GM21390 (cell line): ENCODE measurements around the gene GNB1.
A peak's percentile ranks its signal among the peaks of the same experiment; 100 is the strongest.

Experiments
- ATAC-seq: cut with Tn5 transposase; IDR thresholded peaks from one replicate; pipeline ENCODE4 v1.9.1; 2021; ENCODE audit not compliant: unreplicated experiment

The GNB1 gene

GRCh38 chr1:1910651-1911331 is 19.9 kb upstream of the GNB1 start:
- ATAC-seq: no peak

DNA sequence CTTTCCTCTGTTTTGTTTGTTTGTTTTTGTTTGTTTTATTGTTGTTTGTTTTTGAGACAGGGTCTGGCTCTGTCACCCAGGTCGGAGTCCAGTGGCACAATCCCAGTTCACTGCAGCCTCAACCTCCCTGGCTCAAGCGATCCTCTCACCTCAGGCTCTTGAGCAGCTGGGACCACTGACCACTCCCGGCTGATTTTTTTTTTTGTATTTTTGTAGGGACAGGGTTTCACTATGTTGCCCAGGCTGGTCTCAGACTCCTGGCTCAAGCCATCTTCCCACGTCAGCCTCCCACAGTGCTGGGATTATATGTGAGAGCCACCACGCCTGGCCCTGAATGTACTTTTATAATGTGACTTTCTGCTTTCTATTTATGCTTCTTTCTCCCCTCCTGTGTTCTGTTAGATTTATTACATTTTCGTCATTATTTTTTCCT is 19.2 kb upstream of the GNB1 start:
- ATAC-seq: no peak

DNA sequence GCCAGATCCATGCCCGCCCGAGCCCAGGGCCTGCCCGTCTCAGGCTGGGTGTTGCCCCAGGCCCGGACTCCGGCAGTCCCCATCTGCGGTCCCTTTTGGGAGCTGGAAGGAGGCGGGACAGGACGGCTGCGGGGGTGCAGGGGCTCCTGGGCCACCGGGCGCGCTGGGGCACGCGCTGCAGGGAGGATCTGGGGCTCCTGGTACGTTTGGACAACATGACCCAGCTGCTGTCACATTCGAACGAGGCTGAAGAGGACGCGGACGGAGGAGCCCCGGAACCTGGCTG is 17.6 kb upstream of the GNB1 start:
- ATAC-seq: peak; percentile 7

DNA sequence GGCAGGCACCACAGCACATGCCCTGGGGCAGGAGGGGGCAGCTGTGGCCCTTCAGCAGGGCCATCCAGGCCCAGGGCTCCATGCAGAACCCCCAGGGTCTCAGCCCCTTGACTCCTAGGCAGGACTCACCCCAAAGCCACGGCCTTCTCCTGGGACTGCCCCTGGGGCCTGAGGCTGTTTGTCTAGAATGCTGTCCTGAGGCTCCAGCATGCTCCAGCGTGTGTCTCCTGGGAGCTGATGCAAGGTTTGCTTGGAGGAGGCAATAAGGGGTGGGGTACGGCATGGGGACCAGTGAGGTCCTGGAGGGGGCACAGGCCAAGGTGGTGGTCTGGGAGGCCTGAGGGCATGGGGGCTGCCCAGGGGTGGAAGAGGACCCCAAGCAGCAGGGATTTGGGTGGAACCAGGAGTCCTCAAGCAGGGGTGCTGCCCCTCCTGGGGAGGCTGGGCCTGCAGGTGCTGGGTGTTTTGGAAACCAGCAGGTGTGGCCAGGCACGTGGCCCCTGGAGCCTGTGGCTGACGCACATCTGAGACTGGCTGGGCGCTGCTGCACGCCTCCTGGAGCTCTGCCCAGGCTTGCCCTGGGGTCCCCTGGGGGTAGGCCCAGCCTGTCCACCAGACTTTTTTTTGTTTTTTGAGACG is 16.3 kb upstream of the GNB1 start:
- no peak for ATAC-seq

DNA sequence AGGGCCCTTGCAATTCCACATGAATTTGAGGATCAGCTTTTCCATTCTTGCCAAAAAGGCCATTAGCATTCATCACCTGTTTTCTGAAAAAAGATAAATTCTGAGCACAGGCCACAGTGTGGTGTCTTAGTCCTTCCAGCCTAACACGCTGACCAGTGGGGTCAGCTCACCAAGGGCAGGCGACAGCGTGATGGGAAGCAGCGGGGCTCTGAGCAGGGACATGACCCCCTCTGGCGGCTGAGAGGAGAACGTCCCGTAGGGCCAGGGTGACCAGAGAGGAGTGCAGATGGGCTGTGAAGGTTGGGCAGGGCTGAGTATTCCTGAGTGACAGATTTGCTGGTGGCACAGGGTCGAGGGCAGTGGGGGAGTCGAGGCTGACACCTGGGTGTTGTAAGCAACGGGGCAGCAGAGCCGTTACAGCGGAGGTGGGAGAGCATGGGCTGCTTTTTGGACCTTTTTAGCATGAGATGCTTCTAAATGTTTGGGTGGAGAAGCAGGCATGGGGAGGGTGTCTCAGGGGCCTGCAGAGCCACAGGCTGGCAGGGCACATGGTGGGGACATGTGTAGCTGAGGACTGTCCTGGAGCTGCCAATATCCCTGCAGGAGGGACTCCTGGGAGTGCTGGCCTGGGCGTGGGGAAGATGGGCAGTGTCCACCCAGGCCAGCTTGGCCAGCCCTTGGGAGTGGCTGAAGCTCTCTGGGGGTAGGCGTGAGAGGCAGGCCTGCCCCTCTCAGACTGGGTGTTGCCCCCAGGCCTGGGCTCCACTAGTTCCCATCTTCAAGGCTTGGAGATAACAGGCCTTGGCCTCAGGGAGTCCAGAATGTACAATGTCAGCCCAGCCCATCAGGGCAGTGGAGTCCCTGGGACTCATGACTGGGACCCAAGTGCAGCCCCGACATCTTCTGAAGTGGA is 15.6 kb upstream of the GNB1 start:
- no peak for ATAC-seq

DNA sequence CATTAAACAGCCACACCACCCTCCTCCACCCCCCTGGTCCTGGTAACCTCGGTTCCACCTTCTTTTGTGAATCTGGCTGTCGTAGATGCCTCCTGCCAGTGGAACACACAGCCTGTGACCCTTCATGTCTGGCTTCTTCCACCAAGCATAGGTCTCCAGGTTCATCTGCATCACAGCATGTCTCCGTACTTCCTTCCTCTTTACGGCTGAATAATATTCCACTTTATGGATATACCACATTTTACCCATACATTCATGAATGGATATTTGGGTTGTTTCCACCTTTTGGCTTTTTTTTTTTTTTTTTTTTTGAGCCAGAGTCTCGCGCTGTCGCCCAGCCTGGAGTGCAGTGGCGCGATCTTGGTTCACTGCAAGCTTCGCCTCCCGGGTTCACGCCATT is 12.3 kb upstream of the GNB1 start:
- ATAC-seq: no peak

- ATAC-seq: no peak
Measured at GRCh38 chr1:1901641-1902294, 10.9 kb upstream of the GNB1 start.

DNA sequence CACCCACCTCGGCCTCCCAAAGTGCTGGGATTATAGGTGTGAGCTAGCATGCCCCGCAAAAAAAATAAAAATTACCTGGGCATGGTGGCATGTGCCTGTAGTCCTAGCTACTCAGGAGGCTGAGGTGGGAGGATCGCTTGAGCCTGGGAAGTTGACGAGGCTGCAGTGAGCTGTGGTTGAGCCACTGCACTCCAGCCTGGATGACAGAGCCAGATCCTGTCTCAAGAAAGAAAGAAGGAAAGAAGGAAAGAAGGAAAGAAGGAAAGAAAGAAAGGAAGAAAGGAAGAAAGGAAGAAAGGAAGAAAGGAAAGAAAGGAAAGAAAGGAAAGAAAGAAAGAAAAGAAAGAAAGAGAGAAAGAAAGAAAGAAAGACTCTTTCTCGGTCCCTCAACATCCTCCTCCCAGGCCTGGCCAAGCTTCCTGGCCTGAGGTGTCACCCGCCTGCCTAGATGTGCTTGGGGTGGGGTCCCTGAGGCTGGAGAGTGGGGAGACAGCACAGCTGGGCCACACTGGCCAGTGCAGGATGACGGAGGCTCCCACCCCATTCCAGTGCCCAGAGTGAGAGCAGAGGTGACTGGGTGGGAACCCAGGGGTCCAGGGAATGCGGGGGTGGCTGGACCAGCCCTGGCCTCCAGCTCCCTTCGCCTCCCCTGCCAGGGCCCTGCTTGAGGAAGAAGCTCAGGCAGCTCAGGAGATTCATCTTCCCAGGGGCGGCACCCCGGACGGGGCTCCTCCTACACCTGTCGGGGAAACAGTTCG is 10.2 kb upstream of the GNB1 start:
- ATAC-seq: no peak

DNA sequence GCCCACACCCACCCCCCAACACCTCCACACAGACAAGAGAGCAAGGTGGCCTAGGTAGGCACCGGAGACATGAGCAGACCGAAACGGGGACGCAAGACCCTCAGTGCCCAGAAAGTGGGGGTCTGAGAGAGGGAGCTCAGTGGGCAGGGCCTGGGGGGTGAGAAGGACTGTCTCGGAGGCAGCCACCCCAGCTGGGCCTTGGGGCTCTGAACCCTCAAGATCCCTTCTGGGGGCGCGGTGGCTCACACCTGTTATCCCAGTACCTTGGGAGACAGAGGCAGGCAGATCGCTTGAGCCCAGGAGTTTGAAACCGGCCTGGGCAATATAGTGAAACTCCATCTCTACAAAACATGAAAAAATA is 9.1 kb upstream of the GNB1 start:
- no peak for ATAC-seq

DNA sequence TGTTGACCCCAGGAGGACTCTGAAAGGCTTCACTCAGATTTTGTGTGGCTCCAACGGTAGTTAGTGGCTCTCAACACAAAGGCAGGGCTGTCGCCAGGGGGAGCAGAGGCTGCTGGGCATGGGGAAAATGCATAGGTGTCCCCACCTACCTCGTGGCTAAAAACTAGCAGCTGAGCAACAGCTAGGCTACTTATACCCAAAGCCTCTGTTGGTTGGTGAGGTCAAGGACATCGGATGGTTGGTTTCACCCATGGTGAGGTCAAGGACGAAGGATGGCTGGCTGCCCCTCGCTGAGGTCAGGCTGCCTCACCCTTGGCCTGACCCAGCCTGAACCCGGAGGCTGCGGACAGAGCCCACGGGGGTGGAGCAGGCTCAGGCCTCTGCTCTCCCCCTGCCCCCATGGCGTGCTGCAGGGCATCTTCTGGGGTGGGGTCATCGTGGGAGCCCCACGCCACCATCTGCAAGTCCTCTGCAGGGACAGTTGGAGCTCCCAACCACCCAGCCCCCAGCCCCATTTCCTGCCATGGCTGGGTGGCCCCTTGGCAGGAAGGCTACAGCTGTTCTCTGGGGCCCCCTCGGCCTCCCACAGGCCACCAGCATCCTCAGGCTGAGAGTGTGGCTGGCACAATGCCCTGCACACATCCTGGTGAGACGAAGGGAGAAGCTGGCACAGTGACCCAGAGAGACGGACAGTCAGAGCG is 8.5 kb upstream of the GNB1 start:
- ATAC-seq: no peak

- no peak for ATAC-seq
Measured at GRCh38 chr1:1898246-1898933, 7.5 kb upstream of the GNB1 start.

GRCh38 chr1:1895456-1896336 is 4.8 kb upstream of the GNB1 start:
- ATAC-seq: no peak

DNA sequence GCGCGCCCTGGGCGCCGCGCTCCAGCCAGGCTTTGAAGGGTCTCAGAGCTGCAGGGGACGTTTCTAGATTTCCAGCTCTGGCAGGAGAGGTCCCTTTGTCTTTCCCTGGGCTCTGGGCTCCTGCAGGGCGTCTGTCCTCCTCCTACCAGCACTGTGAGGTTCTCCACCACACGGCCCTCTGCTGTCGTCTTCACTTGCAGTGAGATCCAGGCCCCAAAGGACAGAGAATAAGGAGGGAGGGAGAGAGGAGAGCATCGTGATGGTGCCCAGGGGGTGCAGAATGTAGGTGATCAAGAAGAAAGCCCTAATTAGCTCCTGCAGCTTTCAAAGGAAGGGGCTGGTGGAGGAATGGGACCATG is 4.2 kb upstream of the GNB1 start:
- no peak for ATAC-seq

GRCh38 chr1:1894354-1895059 is 3.6 kb upstream of the GNB1 start:
- no peak for ATAC-seq

- ATAC-seq: no peak
Measured at GRCh38 chr1:1893997-1894353, 3.1 kb upstream of the GNB1 start.

DNA sequence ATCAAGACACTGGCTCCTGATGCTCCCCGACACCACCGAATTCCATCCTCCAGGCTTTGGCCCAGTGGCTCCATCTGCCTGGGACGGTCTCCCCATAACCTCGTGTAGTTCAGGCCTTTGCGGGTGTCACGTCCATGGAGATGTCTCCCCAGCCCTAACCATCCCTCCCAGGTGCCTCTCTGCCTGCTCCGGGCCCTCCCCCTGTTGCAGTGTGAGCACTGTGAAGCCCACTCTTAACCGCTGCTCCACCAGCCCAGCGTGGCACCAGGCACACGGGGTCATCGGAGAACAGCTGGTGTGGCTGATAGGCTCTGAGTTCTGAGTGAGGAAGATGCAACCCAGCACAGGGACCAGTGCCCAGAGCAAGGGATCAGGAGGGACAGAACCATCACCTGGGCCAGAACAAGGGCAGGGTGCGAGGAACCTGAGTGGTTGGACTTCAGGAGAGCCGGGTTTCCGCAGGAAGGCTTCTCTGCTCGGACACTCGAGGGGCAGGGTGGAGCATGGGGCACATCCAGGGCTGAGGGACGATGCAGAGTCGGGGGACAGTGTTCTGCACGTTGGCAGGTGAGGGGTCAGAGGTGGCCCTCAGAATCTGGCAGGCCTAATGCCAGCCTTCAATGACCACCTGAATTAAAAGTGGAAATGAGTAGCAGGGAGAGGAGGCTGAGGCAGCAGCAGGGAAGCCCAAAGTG is 2.6 kb upstream of the GNB1 start:
- no peak for ATAC-seq

DNA sequence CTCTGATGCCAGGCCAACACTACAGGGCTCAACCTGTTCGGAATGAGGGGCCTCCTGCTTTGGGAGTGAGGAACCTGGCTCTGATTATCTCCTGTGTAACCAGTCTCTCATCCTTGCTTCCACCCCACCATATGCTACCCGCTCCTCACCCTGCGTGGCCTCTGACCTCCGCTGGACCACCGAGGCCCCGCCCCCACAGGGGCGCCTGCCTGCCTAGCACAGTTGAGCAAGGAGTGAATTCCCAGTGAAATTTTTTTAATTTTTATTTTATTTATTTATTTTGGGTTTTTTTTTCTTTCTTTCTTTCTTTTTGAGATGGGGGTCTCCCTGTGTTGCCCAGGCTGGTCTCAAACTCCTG is 1.9 kb upstream of the GNB1 start:
- ATAC-seq: no peak
